ENCODE measurements around the gene RAMP3. TPM values are rescaled to one million over a fixed set of nuclear protein-coding genes. Genes with fewer than 3 reads are reported as not detected.
"Not testable (repeated sequence)": the region's sequence is repeated elsewhere in the genome, so short reads cannot be mapped to it uniquely, and the experiment has no call there.

The RAMP3 gene
- total RNA-seq, 4 donors from 2014 or later: 31.9 to 66.5 (median 46.1) TPM

DNA sequence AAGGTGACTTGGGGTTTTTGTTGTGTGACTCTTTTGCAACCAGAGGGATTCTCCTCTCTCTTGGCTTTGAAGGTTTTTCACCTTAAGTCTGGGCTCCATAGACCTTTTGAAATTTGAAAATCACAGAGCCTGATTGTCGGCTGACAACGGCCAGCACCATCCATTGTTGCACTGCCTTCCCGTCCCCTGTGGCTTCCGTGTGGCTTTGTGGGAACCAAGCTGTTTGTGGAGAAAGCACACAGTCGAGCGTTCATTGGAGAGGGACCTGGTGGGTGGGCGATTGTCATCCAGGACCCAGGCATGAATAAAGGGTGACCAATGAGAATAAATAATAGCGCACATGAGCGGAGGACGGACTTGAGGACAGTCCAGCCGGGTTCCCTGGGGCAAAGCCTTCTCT lies 7.4 kb upstream of the RAMP3 start:
- TF ChIP-seq, protein P1, sequence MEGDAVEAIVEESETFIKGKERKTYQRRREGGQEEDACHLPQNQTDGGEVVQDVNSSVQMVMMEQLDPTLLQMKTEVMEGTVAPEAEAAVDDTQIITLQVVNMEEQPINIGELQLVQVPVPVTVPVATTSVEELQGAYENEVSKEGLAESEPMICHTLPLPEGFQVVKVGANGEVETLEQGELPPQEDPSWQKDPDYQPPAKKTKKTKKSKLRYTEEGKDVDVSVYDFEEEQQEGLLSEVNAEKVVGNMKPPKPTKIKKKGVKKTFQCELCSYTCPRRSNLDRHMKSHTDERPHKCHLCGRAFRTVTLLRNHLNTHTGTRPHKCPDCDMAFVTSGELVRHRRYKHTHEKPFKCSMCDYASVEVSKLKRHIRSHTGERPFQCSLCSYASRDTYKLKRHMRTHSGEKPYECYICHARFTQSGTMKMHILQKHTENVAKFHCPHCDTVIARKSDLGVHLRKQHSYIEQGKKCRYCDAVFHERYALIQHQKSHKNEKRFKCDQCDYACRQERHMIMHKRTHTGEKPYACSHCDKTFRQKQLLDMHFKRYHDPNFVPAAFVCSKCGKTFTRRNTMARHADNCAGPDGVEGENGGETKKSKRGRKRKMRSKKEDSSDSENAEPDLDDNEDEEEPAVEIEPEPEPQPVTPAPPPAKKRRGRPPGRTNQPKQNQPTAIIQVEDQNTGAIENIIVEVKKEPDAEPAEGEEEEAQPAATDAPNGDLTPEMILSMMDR (IDR thresholded peaks at IDR 0.05): no peak
- TF ChIP-seq EP300 (IDR thresholded peaks at IDR 0.05): no peak
- no peak for ATAC-seq
- Histone ChIP-seq H3K9me3 (no peaks in the 10 kb centered on the region), H3K4me1 (peaks cover 0 to 4% (median 0%) of the 10 kb centered on the region in 3 donors), H3K36me3 (no peaks in the 10 kb centered on the region), H3K27me3 (peaks cover 50% of the 10 kb centered on the region), H3K27ac (no peak overlapping the region), H3K4me3 (no peak overlapping the region)
- WGBS, 2 donors (ENCODE audit: low coverage in 1 of 2): 79 to 100% methylated on average over 1 to 7 of the region's 11 CpGs

DNA sequence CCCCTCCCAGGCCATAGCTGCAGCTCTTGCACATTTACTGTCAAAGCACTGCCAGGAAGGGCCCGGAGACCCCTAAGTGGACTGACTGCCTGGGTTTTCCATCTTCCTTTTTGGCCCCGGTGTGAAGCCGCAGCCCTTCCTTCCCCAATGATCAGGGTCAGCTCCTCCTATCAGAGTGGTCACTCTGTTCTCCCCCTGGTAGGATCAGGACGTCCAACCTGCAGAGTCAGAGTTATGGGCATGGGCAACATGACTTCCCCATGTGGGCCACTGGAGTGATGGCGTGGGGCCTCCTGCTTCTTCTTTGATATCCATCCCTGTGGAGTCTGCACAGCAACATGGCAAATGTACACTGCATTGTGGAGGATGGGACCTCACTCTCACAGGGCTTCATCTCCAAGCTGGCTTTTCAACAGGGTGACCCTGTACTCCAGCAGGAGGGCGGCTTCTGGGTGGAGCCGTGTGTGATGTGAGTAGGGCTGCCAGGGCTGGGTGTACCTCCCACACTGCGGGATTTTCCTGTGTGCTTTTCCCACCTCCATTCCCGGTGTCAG lies 6.4 kb upstream of the RAMP3 start:
- no peak for ATAC-seq

DNA sequence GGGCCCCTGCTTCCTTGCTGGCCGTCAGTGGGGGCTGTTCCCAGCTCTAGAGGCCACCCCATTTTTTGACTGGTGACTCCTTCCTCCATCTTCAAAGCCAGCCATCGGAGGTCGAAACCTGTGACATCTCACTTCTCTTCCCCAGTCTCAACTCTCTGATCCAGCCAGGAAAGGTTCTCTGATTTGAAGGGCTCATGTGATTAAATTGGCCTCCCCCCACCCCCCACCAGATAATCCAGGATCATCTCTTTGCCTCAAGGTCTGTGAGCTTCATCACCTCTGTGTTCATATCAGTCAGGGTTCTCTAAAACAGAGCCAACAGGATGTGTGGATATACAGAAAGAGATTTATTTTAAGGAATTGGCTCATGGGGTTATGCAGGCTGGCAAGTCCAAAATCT lies 5.6 kb upstream of the RAMP3 start:
- no peak overlapping the region for H3K4me3 ChIP-seq
- no peak for ATAC-seq
- no peak overlapping the region for H3K27ac ChIP-seq
- no peak for TF ChIP-seq POLR2AphosphoS5 (IDR thresholded peaks at IDR 0.05)
- no peak for TF ChIP-seq POLR2A (IDR thresholded peaks at IDR 0.05)
- TF ChIP-seq, protein P1 (IDR thresholded peaks at IDR 0.05): no peak
- H3K27me3 ChIP-seq: peaks cover 48% of the 10 kb centered on the region
- H3K4me1 ChIP-seq: peaks cover 0 to 4% (median 0%) of the 10 kb centered on the region in 3 donors
- H3K36me3 ChIP-seq: no peaks in the 10 kb centered on the region
- no CpG with 5 or more reads among the region's 3 CpGs for WGBS, 2 donors (ENCODE audit: low coverage in 1 of 2)
- no peaks in the 10 kb centered on the region for H3K9me3 ChIP-seq

More for the DNA sequence above, 6.4 kb upstream of the RAMP3 start:
- no peaks in the 10 kb centered on the region for H3K36me3 ChIP-seq
- no peak overlapping the region for H3K4me3 ChIP-seq
- 77% methylated on average over 3 of the region's 9 CpGs; no CpG with 5 or more reads in 1 of the 2 donors for WGBS, 2 donors (ENCODE audit: low coverage in 1 of 2)
- H3K27me3 ChIP-seq: peaks cover 49% of the 10 kb centered on the region
- H3K4me1 ChIP-seq: peaks cover 0 to 4% (median 0%) of the 10 kb centered on the region in 3 donors
- H3K27ac ChIP-seq: no peak overlapping the region
- TF ChIP-seq EP300 (IDR thresholded peaks at IDR 0.05): no peak
- TF ChIP-seq, protein P1 (IDR thresholded peaks at IDR 0.05): no peak
- TF ChIP-seq POLR2AphosphoS5 (IDR thresholded peaks at IDR 0.05): no peak
- no peak for TF ChIP-seq POLR2A (IDR thresholded peaks at IDR 0.05)
- H3K9me3 ChIP-seq: no peaks in the 10 kb centered on the region

DNA sequence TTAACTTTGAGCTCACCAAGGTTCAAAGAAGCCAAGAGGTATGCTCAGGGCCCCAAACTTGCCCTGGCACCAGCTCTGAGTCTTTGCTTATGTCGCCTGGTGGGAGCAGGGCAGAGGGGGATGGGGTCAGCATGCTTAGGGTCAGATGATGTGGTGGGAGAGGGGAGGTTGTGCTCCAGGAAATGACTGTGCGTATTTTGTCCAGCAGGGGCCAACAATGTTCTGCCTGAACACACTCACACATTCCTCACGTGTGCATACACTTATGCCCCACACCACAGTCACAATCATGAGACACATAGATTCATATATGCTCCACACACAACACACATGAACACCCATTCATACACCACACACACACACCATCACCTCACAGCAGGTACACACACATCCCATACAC lies 4.4 kb upstream of the RAMP3 start:
- no peak for ATAC-seq
- 40 to 42% methylated on average over 3 of the region's 3 CpGs for WGBS, 2 donors (ENCODE audit: low coverage in 1 of 2)
- TF ChIP-seq EP300 (IDR thresholded peaks at IDR 0.05) (no peak), POLR2AphosphoS5 (IDR thresholded peaks at IDR 0.05) (no peak), POLR2A (IDR thresholded peaks at IDR 0.05) (no peak)
- TF ChIP-seq, protein P1 (IDR thresholded peaks at IDR 0.05): no peak

DNA sequence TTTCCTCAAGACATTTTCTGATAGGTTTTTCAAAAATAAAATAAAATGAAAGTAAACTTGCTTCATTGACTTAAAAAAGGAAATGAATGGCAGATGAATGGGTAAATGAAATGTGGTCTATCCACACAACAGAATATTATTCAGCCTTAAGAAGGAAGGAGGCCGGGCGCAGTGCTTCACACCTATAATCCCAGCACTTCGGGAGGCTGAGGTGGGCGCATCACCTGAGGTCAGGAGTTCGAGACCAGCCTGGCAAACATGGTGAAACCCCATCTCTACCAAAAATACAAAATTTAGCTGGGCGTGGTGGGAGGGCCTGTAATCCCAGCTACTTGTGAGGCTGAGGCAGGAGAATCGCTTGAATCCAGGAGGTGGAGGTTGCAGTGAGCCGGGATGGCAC lies 3.7 kb upstream of the RAMP3 start:
- peaks cover 45% of the 10 kb centered on the region for H3K27me3 ChIP-seq
- H3K4me1 ChIP-seq: peaks cover 0 to 12% (median 5%) of the 10 kb centered on the region in 3 donors
- 85 to 86% methylated on average over 5 to 7 of the region's 8 CpGs for WGBS, 2 donors (ENCODE audit: low coverage in 1 of 2)
- not testable (repeated sequence) for H3K36me3 ChIP-seq, H3K9me3 ChIP-seq, ATAC-seq, H3K27ac ChIP-seq, H3K4me3 ChIP-seq

More for the DNA sequence above, 4.4 kb upstream of the RAMP3 start:
- no peaks in the 10 kb centered on the region for H3K9me3 ChIP-seq
- H3K4me1 ChIP-seq: peaks cover 0 to 12% (median 5%) of the 10 kb centered on the region in 3 donors
- no peaks in the 10 kb centered on the region for H3K36me3 ChIP-seq
- no peak overlapping the region for H3K4me3 ChIP-seq
- H3K27ac ChIP-seq: no peak overlapping the region
- peaks cover 51% of the 10 kb centered on the region for H3K27me3 ChIP-seq

Measured in gastroesophageal sphincter (tissue), 4 donors.